ENCODE measurements around the gene ZDHHC20.

Gene ZDHHC20

GRCh38 chr13:21458813-21459701 lies at the start of gene ZDHHC20:
TSS of gene ZDHHC20 (minus strand) at chr13:21459303. CDS start at chr13:21459171, 132 bp downstream.
- in situ Hi-C loops (cut with MboI; ENCODE audit: low sequenced_read_pairs): no loop called here

- in situ Hi-C loops (cut with MboI; ENCODE audit: low sequenced_read_pairs): no loop called here
These were observed 45.3 kb upstream of the ZDHHC20 start for GRCh38 chr13:21504379-21504778.

GRCh38 chr13:21501686-21502085 lies 42.6 kb upstream of the ZDHHC20 start:
- in situ Hi-C loops (cut with MboI; ENCODE audit: low sequenced_read_pairs): no loop called here

- in situ Hi-C loops (cut with MboI; ENCODE audit: low sequenced_read_pairs): loop anchor here (25.0 kb wide), 1 partner anchor 549 kb away; no protein-coding TSS in a partner anchor
These were observed 27.2 kb upstream of the ZDHHC20 start for GRCh38 chr13:21486322-21486721.

- in situ Hi-C loops (cut with MboI; ENCODE audit: low sequenced_read_pairs): loop anchor here (25.0 kb wide), 1 partner anchor 546 kb away; no protein-coding TSS in a partner anchor
These were observed 24.6 kb upstream of the ZDHHC20 start for GRCh38 chr13:21483748-21484147.

GRCh38 chr13:21481359-21481758 lies 22.3 kb upstream of the ZDHHC20 start:
- in situ Hi-C loops (cut with MboI; ENCODE audit: low sequenced_read_pairs): loop anchor here (25.0 kb wide), 1 partner anchor 544 kb away; no protein-coding TSS in a partner anchor

GRCh38 chr13:21478881-21479808 lies 20.0 kb upstream of the ZDHHC20 start:
- in situ Hi-C loops (cut with MboI; ENCODE audit: low sequenced_read_pairs): loop anchor here (10.0 to 25.0 kb wide), 2 partner anchors 184 to 542 kb away; no protein-coding TSS in a partner anchor

GRCh38 chr13:21476893-21477472 lies 17.9 kb upstream of the ZDHHC20 start:
- in situ Hi-C loops (cut with MboI; ENCODE audit: low sequenced_read_pairs): loop anchor here (10.0 to 25.0 kb wide), 2 partner anchors 182 to 540 kb away; no protein-coding TSS in a partner anchor

- in situ Hi-C loops (cut with MboI; ENCODE audit: low sequenced_read_pairs): loop anchor here (10.0 to 25.0 kb wide), 2 partner anchors 180 to 538 kb away; no protein-coding TSS in a partner anchor
These were observed 16.0 kb upstream of the ZDHHC20 start for GRCh38 chr13:21475115-21475514.

- in situ Hi-C loops (cut with MboI; ENCODE audit: low sequenced_read_pairs): loop anchor here (10.0 kb wide), 1 partner anchor 176 kb away; no protein-coding TSS in a partner anchor
These were observed 11.7 kb upstream of the ZDHHC20 start for GRCh38 chr13:21470785-21471184.

- in situ Hi-C loops (cut with MboI; ENCODE audit: low sequenced_read_pairs): no loop called here
These were observed 7.4 kb upstream of the ZDHHC20 start for GRCh38 chr13:21466527-21466926.

GRCh38 chr13:21465710-21466160 lies 6.6 kb upstream of the ZDHHC20 start:
- in situ Hi-C loops (cut with MboI; ENCODE audit: low sequenced_read_pairs): no loop called here

- in situ Hi-C loops (cut with MboI; ENCODE audit: low sequenced_read_pairs): no loop called here
These were observed 4.3 kb upstream of the ZDHHC20 start for GRCh38 chr13:21463424-21463823.

- in situ Hi-C loops (cut with MboI; ENCODE audit: low sequenced_read_pairs): no loop called here
These were observed 2.0 kb upstream of the ZDHHC20 start for GRCh38 chr13:21461131-21461530.

GRCh38 chr13:21458451-21458812 lies 671 bp downstream of the ZDHHC20 start:
- in situ Hi-C loops (cut with MboI; ENCODE audit: low sequenced_read_pairs): no loop called here

GRCh38 chr13:21453387-21454081 lies 5.6 kb downstream of the ZDHHC20 start:
- in situ Hi-C loops (cut with MboI; ENCODE audit: low sequenced_read_pairs): no loop called here

- in situ Hi-C loops (cut with MboI; ENCODE audit: low sequenced_read_pairs): no loop called here
These were observed 8.2 kb downstream of the ZDHHC20 start for GRCh38 chr13:21450936-21451335.

- in situ Hi-C loops (cut with MboI; ENCODE audit: low sequenced_read_pairs): no loop called here
These were observed 12.4 kb downstream of the ZDHHC20 start for GRCh38 chr13:21446656-21447055.

- in situ Hi-C loops (cut with MboI; ENCODE audit: low sequenced_read_pairs): no loop called here
These were observed 13.3 kb downstream of the ZDHHC20 start for GRCh38 chr13:21445759-21446158.

GRCh38 chr13:21443171-21443570 lies 15.9 kb downstream of the ZDHHC20 start:
- in situ Hi-C loops (cut with MboI; ENCODE audit: low sequenced_read_pairs): no loop called here

All from HL-60/S4 treated with phorbol 12-myristate 13-acetate at 8.2 ng/mL for 4 days and 3 days (cell line).